Upper lobe of right lung (tissue), 1 donor: ENCODE measurements around the gene SORBS1. TPM values are rescaled to one million over a fixed set of nuclear protein-coding genes. Genes with fewer than 3 reads are reported as not detected.
A peak's percentile ranks its signal among the peaks of the same experiment; 100 is the strongest.

Experiments
- ATAC-seq: fragments of 200-7000 bp; cut with Tn5 transposase; one replicate; pipeline ENCODE4 v1.9.1; 2020; ENCODE audit warnings: mild to moderate bottlenecking, moderate library complexity
- DNase-seq: peaks from one replicate; pipeline ENCODE4 v3.0.0-alpha.2; 2020
- H3K27ac ChIP-seq: fragments of 200-600 bp; one replicate; pipeline ENCODE4 v1.8.0; 2022
- H3K27me3 ChIP-seq: fragments of 200-600 bp; one replicate; pipeline ENCODE4 v1.8.0; 2022; ENCODE audit warnings: mild to moderate bottlenecking
- H3K36me3 ChIP-seq: fragments of 200-600 bp; one replicate; pipeline ENCODE4 v1.8.0; 2022
- H3K4me1 ChIP-seq: fragments of 200-600 bp; one replicate; pipeline ENCODE4 v1.8.0; 2022
- H3K4me3 ChIP-seq: fragments of 200-600 bp; one replicate; pipeline ENCODE4 v1.8.0; 2022; ENCODE audit warnings: mild to moderate bottlenecking
- H3K9me3 ChIP-seq: fragments of 200-600 bp; one replicate; pipeline ENCODE4 v1.8.0; 2022
- CTCF ChIP-seq: fragments of 200-600 bp; IDR thresholded peaks from one replicate; pipeline ENCODE4 v1.8.0; 2022; ENCODE audit warnings: antibody characterized with exemption
- intact Hi-C: fragments of 100-400 bp; cut with DNase I; formaldehyde crosslinking; loops from one replicate; pipeline ENCODE4 v1.11.0; 2022
- total RNA-seq: library from RNA; stranded (reverse); fragmentation: NEBNext Ultra II Directional; extraction: Animal tissue kit (Norgen Biotek cat#: 25700); gene quantifications from one replicate; pipeline ENCODE4 v1.2.1, GENCODE V29; 2021
- donor health status: DM: no; HTN: yes; CAD: no; lungs with severe emphysema.

Gene SORBS1
- total RNA-seq, 1 donor from 2014 or later: 50.7 TPM

GRCh38 chr10:95325863-95326262 lies 235.3 kb downstream of the SORBS1 start:
- Histone ChIP-seq H3K36me3 (no peaks in the 10 kb centered on the region), H3K9me3 (no peaks in the 10 kb centered on the region), H3K4me3 (no peak overlapping the region), H3K27ac (no peak overlapping the region), H3K27me3 (no peaks in the 10 kb centered on the region), H3K4me1 (peaks cover 5% of the 10 kb centered on the region)
- ATAC-seq: no peak
- TF ChIP-seq CTCF: no peak
- no peak for DNase-seq
- intact Hi-C loops: no loop called here

GRCh38 chr10:95324436-95325268 lies 236.5 kb downstream of the SORBS1 start:
- no peak overlapping the region for H3K4me3 ChIP-seq
- H3K9me3 ChIP-seq: no peaks in the 10 kb centered on the region
- no peak overlapping the region for H3K27ac ChIP-seq
- peaks cover 5% of the 10 kb centered on the region for H3K4me1 ChIP-seq
- no peaks in the 10 kb centered on the region for H3K36me3 ChIP-seq
- intact Hi-C loops: no loop called here
- DNase-seq (no peak), ATAC-seq (no peak)
- H3K27me3 ChIP-seq: no peaks in the 10 kb centered on the region
- TF ChIP-seq CTCF: no peak

DNA sequence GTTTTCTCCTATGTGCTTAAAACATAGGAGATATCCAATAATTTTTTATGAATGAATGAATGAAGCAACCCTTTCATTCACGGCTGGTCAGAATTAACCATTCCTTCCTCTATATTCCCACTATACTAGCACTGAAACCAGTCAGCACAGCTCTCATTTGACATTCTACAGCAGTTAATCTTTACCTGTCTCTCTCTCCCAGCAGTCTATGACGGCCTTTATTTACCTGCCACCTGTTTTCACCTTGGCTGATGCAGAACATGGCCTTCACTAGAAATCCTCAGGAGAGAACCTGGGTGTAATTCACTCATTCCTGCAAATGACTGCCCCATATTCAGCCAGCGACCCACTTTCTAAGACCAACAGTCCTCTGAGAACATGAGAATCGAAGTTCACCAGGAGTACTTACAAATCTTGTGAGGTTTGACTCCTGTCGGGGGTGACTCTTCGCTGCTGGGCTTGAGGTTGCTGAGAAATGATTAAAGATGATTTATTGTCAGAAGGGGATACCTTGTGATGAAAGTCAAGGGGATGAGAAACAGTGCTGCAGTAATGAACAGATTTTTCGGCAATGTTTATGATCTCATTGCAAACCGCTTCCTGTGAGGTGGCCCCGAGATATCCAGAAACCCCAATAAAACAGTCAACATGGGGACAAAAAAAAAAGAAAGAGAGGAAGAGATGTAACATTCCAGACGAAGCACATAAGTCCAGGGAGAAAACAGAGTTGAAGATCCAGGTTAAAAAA lies 239.4 kb downstream of the SORBS1 start:
- Histone ChIP-seq H3K36me3 (no peaks in the 10 kb centered on the region), H3K27me3 (no peaks in the 10 kb centered on the region), H3K27ac (no peak overlapping the region), H3K4me1 (no peaks in the 10 kb centered on the region), H3K4me3 (no peak overlapping the region), H3K9me3 (no peaks in the 10 kb centered on the region)
- ATAC-seq (no peak), DNase-seq (no peak)
- TF ChIP-seq CTCF: no peak
- intact Hi-C loops: no loop called here

DNA sequence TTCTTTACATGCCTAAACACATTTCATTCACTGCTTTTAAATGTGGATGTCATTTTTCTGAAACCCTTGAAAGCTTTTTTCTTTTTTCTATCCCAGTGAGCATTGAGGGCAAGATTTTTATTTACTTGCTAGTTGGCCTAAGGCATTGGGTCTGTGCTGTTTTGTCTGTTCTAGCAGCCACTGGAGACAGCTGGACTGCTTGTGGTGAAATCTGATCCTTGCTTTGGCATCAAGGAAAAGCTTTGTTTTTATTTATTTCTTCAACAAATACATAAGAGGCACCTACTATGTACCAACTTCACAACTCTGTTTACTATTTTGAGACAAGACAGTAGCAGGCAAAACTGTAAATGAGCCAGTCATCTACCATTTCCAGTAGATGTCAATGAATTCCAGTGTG lies 241.9 kb downstream of the SORBS1 start:
- intact Hi-C loops: no loop called here
- Histone ChIP-seq H3K27ac (peak overlapping the region; percentile 0), H3K27me3 (no peaks in the 10 kb centered on the region), H3K36me3 (no peaks in the 10 kb centered on the region), H3K4me3 (no peak overlapping the region), H3K4me1 (no peaks in the 10 kb centered on the region), H3K9me3 (no peaks in the 10 kb centered on the region)
- ATAC-seq: no peak
- DNase-seq: no peak
- no peak for TF ChIP-seq CTCF

GRCh38 chr10:95315509-95315908 lies 245.7 kb downstream of the SORBS1 start:
- Histone ChIP-seq H3K27ac (no peak overlapping the region), H3K27me3 (no peaks in the 10 kb centered on the region), H3K4me3 (no peak overlapping the region), H3K9me3 (no peaks in the 10 kb centered on the region), H3K36me3 (no peaks in the 10 kb centered on the region), H3K4me1 (peaks cover 20% of the 10 kb centered on the region)
- intact Hi-C loops: no loop called here
- no peak for TF ChIP-seq CTCF
- ATAC-seq (no peak), DNase-seq (no peak)
